DND-41 (cell line): Measurements from ENCODE around the gene MUC5B.
"Not testable (repeated sequence)": the region's sequence is repeated elsewhere in the genome, so short reads cannot be mapped to it uniquely, and the experiment has no call there.

Experiments used
- CTCF ChIP-seq: IDR thresholded peaks from 2 replicates; pipeline ENCODE4 v1.5.1; 2012; ENCODE audit warnings: borderline replicate concordance, low read length, moderate library complexity, mild to moderate bottlenecking; ENCODE audit not compliant: poor library complexity, severe bottlenecking; ENCODE audit errors: extremely low read depth
- EZH2 ChIP-seq: IDR thresholded peaks from 3 replicates; pipeline ENCODE4 v1.6.1; 2012; ENCODE audit warnings: borderline replicate concordance, low read depth, mild to moderate bottlenecking, moderate library complexity, low read length, inconsistent platforms; ENCODE audit not compliant: severe bottlenecking

GRCh38 chr11:1173396-1173795, 49.5 kb upstream of the MUC5B start:
- TF ChIP-seq CTCF, EZH2: not testable (repeated sequence)
